HepG2 (cell line): ENCODE results near the gene RBM6. TPM values are rescaled to one million over a fixed set of nuclear protein-coding genes. Genes with fewer than 3 reads are reported as not detected.
A peak's percentile ranks its signal among the peaks of the same experiment; 100 is the strongest.

Experiments used
- CSRNP2 ChIP-seq: sonication (generic); formaldehyde crosslinking; conservative IDR thresholded peaks from 2 replicates; pipeline ENCODE4 v1.8.0; 2022; ENCODE audit warnings: low read depth, missing genetic modification reagents
- GATAD2A ChIP-seq: IDR thresholded peaks from 2 replicates; pipeline ENCODE4 v1.6.1; 2016
- HOXD1 ChIP-seq: sonication (generic); formaldehyde crosslinking; IDR thresholded peaks from 2 replicates; pipeline ENCODE4 v1.5.0; 2020; ENCODE audit warnings: missing genetic modification reagents
- KIAA2018 ChIP-seq: sonication (generic); formaldehyde crosslinking; IDR thresholded peaks from 2 replicates; pipeline ENCODE4 v1.5.0; 2020; ENCODE audit warnings: mild to moderate bottlenecking, missing genetic modification reagents, borderline replicate concordance
- KLF9 ChIP-seq: IDR thresholded peaks from 2 replicates; pipeline ENCODE4 v1.6.1; 2016; ENCODE audit warnings: low read depth
- MAFG ChIP-seq: sonication (generic); formaldehyde crosslinking; IDR thresholded peaks from 2 replicates; pipeline ENCODE4 v1.5.1; 2020; ENCODE audit warnings: mild to moderate bottlenecking, missing genetic modification reagents
- MATR3 ChIP-seq: sonication (generic); formaldehyde crosslinking; IDR thresholded peaks from 2 replicates; pipeline ENCODE4 v1.4.0; 2020; ENCODE audit warnings: missing genetic modification reagents
- MBNL3 ChIP-seq: fragments of 250-450 bp; sonication (Bioruptor Pico); conservative IDR thresholded peaks from 2 replicates; pipeline ENCODE4 v1.8.0; 2022; ENCODE audit warnings: mild to moderate bottlenecking, inconsistent platforms
- PHF20 ChIP-seq: sonication (generic); formaldehyde crosslinking; IDR thresholded peaks from 2 replicates; pipeline ENCODE4 v1.5.0; 2020; ENCODE audit warnings: mild to moderate bottlenecking, missing genetic modification reagents
- SRY ChIP-seq: sonication (generic); formaldehyde crosslinking; IDR thresholded peaks from 2 replicates; pipeline ENCODE4 v1.8.0; 2022; ENCODE audit warnings: mild to moderate bottlenecking, missing genetic modification reagents
- TFAP4 ChIP-seq: sonication (generic); IDR thresholded peaks from 2 replicates; pipeline ENCODE4 v1.6.1; 2016; ENCODE audit warnings: low read depth, borderline replicate concordance
- ZBTB44 ChIP-seq: sonication (generic); formaldehyde crosslinking; IDR thresholded peaks from 2 replicates; pipeline ENCODE4 v1.4.0; 2020; ENCODE audit warnings: missing genetic modification reagents
- ZNF761 ChIP-seq: sonication (generic); formaldehyde crosslinking; conservative IDR thresholded peaks from 2 replicates; pipeline ENCODE4 v1.4.0; 2020; ENCODE audit warnings: mild to moderate bottlenecking, missing genetic modification reagents
- ZSCAN29 ChIP-seq: sonication (generic); formaldehyde crosslinking; conservative IDR thresholded peaks from 2 replicates; pipeline ENCODE4 v1.4.0; 2020; ENCODE audit warnings: mild to moderate bottlenecking, missing genetic modification reagents
- ZSCAN5A ChIP-seq: sonication (generic); formaldehyde crosslinking; IDR thresholded peaks from 2 replicates; pipeline ENCODE4 v1.8.0; 2022; ENCODE audit warnings: mild to moderate bottlenecking, missing genetic modification reagents, borderline replicate concordance
- polyA plus RNA-seq, 8 experiments: library from polyadenylated mRNA; depleted of rRNA in 3 of 8; stranded (reverse) in 7 of 8; unstranded in 1 of 8; fragments of >200 nt; fragmentation: Illumina TruSeq in 4 of 8; extraction: Trizol in 4 of 8; gene quantifications; 2 replicates each; pipeline versions ENCODE4 v1.2.1 to v1.2.3, GENCODE V29; 2011 to 2016; ENCODE audit warnings: low read depth in 4 of 8, missing spikeins in 1 of 8, mixed read lengths in 1 of 8; ENCODE audit not compliant: insufficient read depth in 1 of 8
- total RNA-seq, 5 experiments: library from RNA; depleted of rRNA; stranded (reverse); fragments of >200 nt; fragmentation: Illumina TruSeq; extraction: Trizol; gene quantifications; 2 replicates each; pipeline ENCODE4 v1.2.3, GENCODE V29; 2016; ENCODE audit warnings: low read depth in 1 of 5

Gene RBM6
- total and polyA plus RNA-seq, 2 of the 13 experiments (the other 11 are each of a cell fraction or from before 2014, with no cell fraction given), result 72.7 to 86.1 TPM

GRCh38 chr3:49929291-49930167 is 10.4 kb upstream of the RBM6 start, which contains the start of gene MON1A (continued):
- TF ChIP-seq ZNF761 (CRISPR knock-in tag), result no peak
- no peak for TF ChIP-seq MBNL3 (CRISPR knock-in tag)
- TF ChIP-seq TFAP4, result peak; percentile 54; the same call in 1 of the 2 replicates
- TF ChIP-seq KIAA2018 (CRISPR knock-in tag), result no peak
- peak; percentile 16; the same call in 1 of the 2 replicates for TF ChIP-seq ZBTB44 (CRISPR knock-in tag)
- peak; percentile 65 for TF ChIP-seq SRY (CRISPR knock-in tag)
- TF ChIP-seq HOXD1 (CRISPR knock-in tag), result no peak
- TF ChIP-seq PHF20 (CRISPR knock-in tag), result peak; percentile 68
- no peak for TF ChIP-seq MATR3 (CRISPR knock-in tag)
- TF ChIP-seq GATAD2A (CRISPR knock-in tag), result peak; percentile 76
- no peak for TF ChIP-seq ZSCAN29 (CRISPR knock-in tag)
- TF ChIP-seq KLF9 (CRISPR knock-in tag), result no peak
- peak; percentile 27; the same call in 1 of the 2 replicates for TF ChIP-seq ZSCAN5A (CRISPR knock-in tag)
- TF ChIP-seq CSRNP2, result no peak
- TF ChIP-seq MAFG (CRISPR knock-in tag), result no peak
